ENCODE data around the gene KATNAL2.
"Not testable (repeated sequence)": the region's sequence is repeated elsewhere in the genome, so short reads cannot be mapped to it uniquely, and the experiment has no call there.

The KATNAL2 gene

DNA sequence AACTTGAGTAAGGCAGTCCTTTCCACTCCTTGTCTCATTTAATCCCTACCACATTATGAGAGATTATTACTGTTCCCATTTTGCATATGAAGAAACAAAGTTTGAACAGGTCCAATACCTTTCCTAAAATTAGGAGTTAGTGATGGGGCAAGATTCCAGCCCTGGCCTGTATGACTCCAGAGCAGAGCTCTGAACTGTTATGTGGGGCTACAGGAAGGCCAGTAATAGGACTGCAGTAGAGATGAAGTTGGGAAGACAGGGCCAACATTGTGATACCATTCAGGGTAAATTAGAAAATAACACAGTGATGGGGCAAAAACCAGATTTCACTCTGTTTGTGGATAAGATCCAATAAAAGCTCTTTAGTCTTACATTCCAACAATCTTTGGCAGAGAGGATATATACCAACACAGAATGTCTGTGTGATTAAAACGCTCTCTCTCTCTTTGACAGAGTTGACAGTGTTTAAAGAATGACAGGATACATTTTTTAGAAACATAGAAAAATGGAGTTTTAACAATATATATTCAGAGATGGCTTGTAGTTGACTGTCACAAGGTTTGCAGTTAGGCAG is 22.7 kb downstream of the KATNAL2 start:
- H3K9me3 ChIP-seq (ENCODE audit: control insufficient read depth, insufficient read depth, low read depth, low read length) = no peaks in the 10 kb centered on the region
- no peak overlapping the region for H3K4me3 ChIP-seq (ENCODE audit: low read depth, low read length)
- no peaks in the 10 kb centered on the region for H3K27me3 ChIP-seq (ENCODE audit: control insufficient read depth, insufficient read depth, low read length)
- no peaks in the 10 kb centered on the region for H3K36me3 ChIP-seq (ENCODE audit: control insufficient read depth, insufficient read depth, low read length)
- H3K9ac ChIP-seq (ENCODE audit: low read length) = no peak overlapping the region
- H3K4me1 ChIP-seq (ENCODE audit: control insufficient read depth, insufficient read depth, low read length) = peaks cover 10% of the 10 kb centered on the region
- no peak overlapping the region for H3K27ac ChIP-seq (ENCODE audit: low read depth, low read length)

DNA sequence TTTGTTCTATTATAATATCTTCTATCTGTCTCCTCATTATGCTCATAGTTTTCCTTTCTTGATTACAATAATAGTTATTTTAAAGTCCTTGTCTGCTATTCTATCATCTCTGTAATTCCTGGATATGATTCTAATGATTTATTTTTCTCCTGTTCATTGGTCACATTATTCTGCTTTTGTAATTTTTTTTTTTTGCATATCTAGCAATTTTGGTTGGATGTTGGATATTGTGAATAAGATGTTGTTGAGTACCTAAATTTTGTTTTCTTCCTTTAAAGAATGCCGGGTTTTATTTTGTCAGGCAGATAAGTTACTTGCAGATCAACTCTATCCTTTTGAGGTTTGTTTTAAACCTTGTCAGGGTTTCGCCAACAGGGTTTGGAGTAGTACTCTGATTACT is 25.2 kb downstream of the KATNAL2 start:
- H3K27me3 ChIP-seq (ENCODE audit: control insufficient read depth, insufficient read depth, low read length) = no peaks in the 10 kb centered on the region
- no peak overlapping the region for H3K9ac ChIP-seq (ENCODE audit: low read length)
- no peak overlapping the region for H3K27ac ChIP-seq (ENCODE audit: low read depth, low read length)
- H3K9me3 ChIP-seq (ENCODE audit: control insufficient read depth, insufficient read depth, low read depth, low read length) = no peaks in the 10 kb centered on the region
- peaks cover 10% of the 10 kb centered on the region for H3K4me1 ChIP-seq (ENCODE audit: control insufficient read depth, insufficient read depth, low read length)
- H3K4me3 ChIP-seq (ENCODE audit: low read depth, low read length) = no peak overlapping the region
- H3K36me3 ChIP-seq (ENCODE audit: control insufficient read depth, insufficient read depth, low read length) = no peaks in the 10 kb centered on the region

- Histone ChIP-seq H3K27me3 (ENCODE audit: control insufficient read depth, insufficient read depth, low read length) (no peaks in the 10 kb centered on the region), H3K27ac (ENCODE audit: low read depth, low read length) (no peak overlapping the region), H3K9ac (ENCODE audit: low read length) (peak overlapping the region; percentile 63), H3K4me1 (ENCODE audit: control insufficient read depth, insufficient read depth, low read length) (no peaks in the 10 kb centered on the region), H3K9me3 (ENCODE audit: control insufficient read depth, insufficient read depth, low read depth, low read length) (no peaks in the 10 kb centered on the region), H3K36me3 (ENCODE audit: control insufficient read depth, insufficient read depth, low read length) (no peaks in the 10 kb centered on the region), H3K4me3 (ENCODE audit: low read depth, low read length) (peak overlapping the region; percentile 87)
These were observed 29.4 kb downstream of the KATNAL2 start for GRCh38 chr18:46946656-46947282.

GRCh38 chr18:46950064-46950656 is 32.8 kb downstream of the KATNAL2 start:
- Histone ChIP-seq H3K4me1 (ENCODE audit: control insufficient read depth, insufficient read depth, low read length) (no peaks in the 10 kb centered on the region), H3K9me3 (ENCODE audit: control insufficient read depth, insufficient read depth, low read depth, low read length) (no peaks in the 10 kb centered on the region), H3K27me3 (ENCODE audit: control insufficient read depth, insufficient read depth, low read length) (no peaks in the 10 kb centered on the region), H3K36me3 (ENCODE audit: control insufficient read depth, insufficient read depth, low read length) (no peaks in the 10 kb centered on the region), H3K9ac (ENCODE audit: low read length) (no peak overlapping the region), H3K4me3 (ENCODE audit: low read depth, low read length) (no peak overlapping the region), H3K27ac (ENCODE audit: low read depth, low read length) (no peak overlapping the region)

DNA sequence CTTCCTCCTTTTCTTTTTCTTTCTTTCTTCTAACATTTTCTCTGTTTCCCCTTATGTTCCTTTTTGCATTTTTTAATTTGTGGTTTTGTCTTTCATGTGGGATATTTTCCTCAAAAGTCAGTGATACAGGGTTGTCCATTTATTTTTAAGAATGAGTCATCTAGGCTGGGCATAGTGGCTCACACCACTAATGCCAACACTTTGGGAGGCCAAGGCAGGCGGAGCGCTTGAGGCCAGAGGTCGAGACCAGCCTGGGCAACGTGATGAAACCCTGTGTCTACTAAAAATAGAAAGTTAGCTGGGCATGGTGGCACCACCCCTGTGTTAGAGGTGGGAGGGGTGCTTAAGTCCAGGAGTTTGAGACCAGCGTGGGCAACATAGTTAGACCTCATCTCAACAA is 35.8 kb downstream of the KATNAL2 start:
- H3K9ac ChIP-seq (ENCODE audit: low read length) = no peak overlapping the region
- H3K4me1 ChIP-seq (ENCODE audit: control insufficient read depth, insufficient read depth, low read length) = no peaks in the 10 kb centered on the region
- H3K36me3 ChIP-seq (ENCODE audit: control insufficient read depth, insufficient read depth, low read length) = no peaks in the 10 kb centered on the region
- no peak overlapping the region for H3K4me3 ChIP-seq (ENCODE audit: low read depth, low read length)
- H3K9me3 ChIP-seq (ENCODE audit: control insufficient read depth, insufficient read depth, low read depth, low read length) = no peaks in the 10 kb centered on the region
- H3K27ac ChIP-seq (ENCODE audit: low read depth, low read length) = no peak overlapping the region
- no peaks in the 10 kb centered on the region for H3K27me3 ChIP-seq (ENCODE audit: control insufficient read depth, insufficient read depth, low read length)

GRCh38 chr18:46958209-46958608 is 40.8 kb downstream of the KATNAL2 start:
- no peak overlapping the region for H3K9ac ChIP-seq (ENCODE audit: low read length)
- peaks cover 13% of the 10 kb centered on the region; the same call in 1 of the 2 replicates for H3K9me3 ChIP-seq (ENCODE audit: control insufficient read depth, insufficient read depth, low read depth, low read length)

DNA sequence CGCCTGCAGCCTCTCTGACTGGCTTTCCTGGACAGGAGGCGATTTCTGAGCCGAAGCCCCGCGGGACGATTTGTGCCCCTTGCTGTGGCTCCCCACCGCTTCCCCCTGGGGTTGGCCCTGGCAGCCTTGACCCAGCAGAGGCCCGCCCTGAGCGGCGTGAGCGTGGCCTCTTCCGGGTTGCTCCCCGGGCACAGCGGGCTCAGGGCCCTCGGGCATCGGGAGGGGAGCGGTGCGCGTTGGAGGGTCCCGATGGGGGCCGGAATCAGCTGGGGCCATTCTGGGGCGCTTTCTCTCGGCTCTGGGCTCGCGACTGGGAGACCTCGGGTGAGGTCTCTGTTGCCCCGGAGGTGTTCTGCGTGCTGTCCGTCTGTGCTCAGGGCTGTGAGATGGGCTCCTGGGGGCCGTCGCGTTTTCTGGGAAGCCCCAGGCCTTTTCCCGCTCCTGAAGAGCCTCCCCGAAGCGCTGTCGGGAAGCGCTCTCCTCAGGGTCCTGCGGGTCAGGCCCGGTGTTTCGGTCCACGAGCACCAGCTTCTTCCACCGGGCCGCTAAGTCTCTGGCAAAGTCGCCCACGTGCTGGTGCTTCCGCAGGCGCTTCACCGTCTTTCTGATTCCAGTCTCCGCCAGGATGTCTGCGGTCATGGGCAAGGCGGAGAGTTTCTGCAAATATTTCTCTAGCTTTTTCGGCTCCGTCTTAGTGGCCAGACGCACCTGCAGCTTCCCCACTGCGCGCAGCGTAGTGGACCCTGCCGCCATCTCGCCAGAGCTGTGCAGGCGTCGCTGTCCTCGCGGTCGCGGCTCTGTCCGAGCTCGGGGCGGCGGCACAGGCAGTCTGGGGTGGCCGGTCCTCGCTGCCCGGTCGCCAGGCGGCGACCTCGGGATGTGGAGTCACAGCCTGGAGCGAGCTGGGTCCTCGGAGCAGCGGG is 46.5 kb downstream of the KATNAL2 start:
- not testable (repeated sequence) for H3K9ac ChIP-seq (ENCODE audit: low read length); H3K27ac ChIP-seq (ENCODE audit: low read depth, low read length); H3K27me3 ChIP-seq (ENCODE audit: control insufficient read depth, insufficient read depth, low read length); H3K4me3 ChIP-seq (ENCODE audit: low read depth, low read length); H3K4me1 ChIP-seq (ENCODE audit: control insufficient read depth, insufficient read depth, low read length); H3K36me3 ChIP-seq (ENCODE audit: control insufficient read depth, insufficient read depth, low read length)
- H3K9me3 ChIP-seq (ENCODE audit: control insufficient read depth, insufficient read depth, low read depth, low read length) = peaks cover 13% of the 10 kb centered on the region; the same call in 1 of the 2 replicates

More at GRCh38 chr18:46958209-46958608, 40.8 kb downstream of the KATNAL2 start:
- H3K36me3 ChIP-seq (ENCODE audit: control insufficient read depth, insufficient read depth, low read length) = no peaks in the 10 kb centered on the region
- no peaks in the 10 kb centered on the region for H3K4me1 ChIP-seq (ENCODE audit: control insufficient read depth, insufficient read depth, low read length)
- H3K4me3 ChIP-seq (ENCODE audit: low read depth, low read length) = no peak overlapping the region
- no peaks in the 10 kb centered on the region for H3K27me3 ChIP-seq (ENCODE audit: control insufficient read depth, insufficient read depth, low read length)
- no peak overlapping the region for H3K27ac ChIP-seq (ENCODE audit: low read depth, low read length)

- not testable (repeated sequence) for H3K36me3 ChIP-seq (ENCODE audit: control insufficient read depth, insufficient read depth, low read length); H3K4me1 ChIP-seq (ENCODE audit: control insufficient read depth, insufficient read depth, low read length); H3K9ac ChIP-seq (ENCODE audit: low read length); H3K4me3 ChIP-seq (ENCODE audit: low read depth, low read length); H3K27me3 ChIP-seq (ENCODE audit: control insufficient read depth, insufficient read depth, low read length); H3K27ac ChIP-seq (ENCODE audit: low read depth, low read length)
- peaks cover 13% of the 10 kb centered on the region; the same call in 1 of the 2 replicates for H3K9me3 ChIP-seq (ENCODE audit: control insufficient read depth, insufficient read depth, low read depth, low read length)
These were observed 47.3 kb downstream of the KATNAL2 start for GRCh38 chr18:46964579-46965293.

GRCh38 chr18:46966266-46966665 is 48.9 kb downstream of the KATNAL2 start:
- H3K4me1 ChIP-seq (ENCODE audit: control insufficient read depth, insufficient read depth, low read length); H3K9me3 ChIP-seq (ENCODE audit: control insufficient read depth, insufficient read depth, low read depth, low read length): not testable (repeated sequence)

GRCh38 chr18:46969551-46969950 is 52.1 kb downstream of the KATNAL2 start:
- not testable (repeated sequence) for H3K9ac ChIP-seq (ENCODE audit: low read length); H3K4me3 ChIP-seq (ENCODE audit: low read depth, low read length); H3K4me1 ChIP-seq (ENCODE audit: control insufficient read depth, insufficient read depth, low read length); H3K27me3 ChIP-seq (ENCODE audit: control insufficient read depth, insufficient read depth, low read length); H3K36me3 ChIP-seq (ENCODE audit: control insufficient read depth, insufficient read depth, low read length); H3K27ac ChIP-seq (ENCODE audit: low read depth, low read length); H3K9me3 ChIP-seq (ENCODE audit: control insufficient read depth, insufficient read depth, low read depth, low read length)

More at GRCh38 chr18:46966266-46966665, 48.9 kb downstream of the KATNAL2 start:
- H3K9ac ChIP-seq (ENCODE audit: low read length); H3K36me3 ChIP-seq (ENCODE audit: control insufficient read depth, insufficient read depth, low read length); H3K4me3 ChIP-seq (ENCODE audit: low read depth, low read length); H3K27me3 ChIP-seq (ENCODE audit: control insufficient read depth, insufficient read depth, low read length); H3K27ac ChIP-seq (ENCODE audit: low read depth, low read length): not testable (repeated sequence)

Measured in HUES6 (cell line).